ENCODE results near the gene UNC13A. TPM values are rescaled to one million over a fixed set of nuclear protein-coding genes. Genes with fewer than 3 reads are reported as not detected.

UNC13A gene
- total and polyA plus RNA-seq, 2 of the 13 experiments (the other 11 are each of a cell fraction or from before 2014, with no cell fraction given): 0.11 to 0.45 TPM

DNA sequence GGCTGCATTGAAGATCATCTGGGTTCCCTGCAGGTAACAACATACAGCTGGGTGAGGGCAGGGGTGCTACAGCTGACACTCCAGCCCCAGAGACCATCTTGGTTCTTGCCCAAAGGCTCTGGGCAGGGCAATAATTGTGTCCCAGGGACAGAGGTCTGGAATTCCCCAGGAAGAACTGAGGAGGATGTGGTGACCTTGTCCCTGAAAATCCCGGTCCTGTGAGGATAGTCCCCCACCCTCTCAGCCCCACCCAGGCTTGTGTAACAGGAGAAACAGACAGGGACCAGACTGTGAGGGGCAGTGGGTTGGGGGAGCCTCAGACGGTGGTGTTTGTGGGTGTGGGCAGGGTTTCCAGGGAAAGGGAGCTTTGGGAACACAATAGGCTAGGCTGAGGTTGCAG, 69.2 kb downstream of the UNC13A start:
- Histone ChIP-seq H3K9ac (ENCODE audit: insufficient read depth, low read depth, low read length) (no peak overlapping the region), H3K27ac (ENCODE audit: extremely low read length, insufficient read depth, low read length) (no peak overlapping the region), H2AFZ (ENCODE audit: low read length) (no peak overlapping the region), H3K36me3 (replicated peaks in 1 of 2; ENCODE audit: control insufficient read depth in 1 of 2, insufficient read depth in 2 of 2, low read length in 2 of 2) (no peaks in the 10 kb centered on the region), H3K4me2 (ENCODE audit: low read depth, low read length) (no peak overlapping the region), H3K9me3 (ENCODE audit: low read length) (no peaks in the 10 kb centered on the region), H3K79me2 (ENCODE audit: insufficient read depth, low read length) (no peaks in the 10 kb centered on the region), H3K27me3 (ENCODE audit: control insufficient read depth in 1 of 2, insufficient read depth in 2 of 2, low read length in 2 of 2) (no peaks in the 10 kb centered on the region; a peak in 1 of 5 replicates), H4K20me1 (ENCODE audit: insufficient read depth, low read length) (no peaks in the 10 kb centered on the region), H3K4me3 (replicated peaks in 1 of 3; ENCODE audit: insufficient read depth in 1 of 3, low read depth in 2 of 3, low read length in 3 of 3) (no peak overlapping the region), H3K4me1 (ENCODE audit: insufficient read depth, low read length) (peaks cover 18% of the 10 kb centered on the region)
- intact Hi-C loops (cut with micrococcal nuclease; ENCODE audit: unreplicated experiment): no loop called here
- no peak for FAIRE-seq
- ChIA-PET POLR2A (no interaction called here), CTCF (ENCODE audit: low intra/inter-chr PET ratio, low total read pairs) (no interaction called here)
- no peak for DNase-seq (ENCODE audit: low spot score)
- in situ Hi-C loops (cut with HindIII; ENCODE audit: extremely low pct_ligation_motif_present, low pct_unique_long_range_greater_than_20kb): no loop called here
- no TSS peak for BruUV-seq (replicated peaks)
- TF ChIP-seq ZNF234 (CRISPR knock-in tag; conservative IDR thresholded peaks at IDR 0.05) (no peak), SMAD1 (CRISPR knock-in tag; IDR thresholded peaks at IDR 0.05; ENCODE audit: borderline replicate concordance, low read depth) (no peak), BORCS8-MEF2B (CRISPR knock-in tag; IDR thresholded peaks at IDR 0.05) (no peak), FOXA1 (IDR thresholded peaks at IDR 0.05) (no peak), FOXA1 (CRISPR knock-in tag; IDR thresholded peaks at IDR 0.05) (no peak), ZNF329 (CRISPR knock-in tag; IDR thresholded peaks at IDR 0.05; ENCODE audit: low read depth) (no peak), ZNF138 (CRISPR knock-in tag; IDR thresholded peaks at IDR 0.05; ENCODE audit: low read depth) (no peak)
- TF ChIP-seq, protein P1, sequence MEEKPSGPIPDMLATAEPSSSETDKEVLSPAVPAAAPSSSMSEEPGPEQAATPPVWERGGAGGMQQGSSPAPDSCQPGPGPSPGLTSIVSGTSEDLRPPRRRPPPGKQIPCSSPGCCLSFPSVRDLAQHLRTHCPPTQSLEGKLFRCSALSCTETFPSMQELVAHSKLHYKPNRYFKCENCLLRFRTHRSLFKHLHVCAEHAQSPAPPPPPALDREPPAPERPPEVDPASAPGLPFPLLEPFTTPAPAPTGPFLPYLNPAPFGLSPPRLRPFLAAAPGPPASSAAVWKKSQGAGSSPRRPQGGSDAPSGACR (CRISPR knock-in tag; IDR thresholded peaks at IDR 0.05): no peak
- TF ChIP-seq, protein P2, sequence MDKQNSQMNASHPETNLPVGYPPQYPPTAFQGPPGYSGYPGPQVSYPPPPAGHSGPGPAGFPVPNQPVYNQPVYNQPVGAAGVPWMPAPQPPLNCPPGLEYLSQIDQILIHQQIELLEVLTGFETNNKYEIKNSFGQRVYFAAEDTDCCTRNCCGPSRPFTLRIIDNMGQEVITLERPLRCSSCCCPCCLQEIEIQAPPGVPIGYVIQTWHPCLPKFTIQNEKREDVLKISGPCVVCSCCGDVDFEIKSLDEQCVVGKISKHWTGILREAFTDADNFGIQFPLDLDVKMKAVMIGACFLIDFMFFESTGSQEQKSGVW (CRISPR knock-in tag; IDR thresholded peaks at IDR 0.05; ENCODE audit: borderline replicate concordance): no peak
- TF ChIP-seq, protein P3, sequence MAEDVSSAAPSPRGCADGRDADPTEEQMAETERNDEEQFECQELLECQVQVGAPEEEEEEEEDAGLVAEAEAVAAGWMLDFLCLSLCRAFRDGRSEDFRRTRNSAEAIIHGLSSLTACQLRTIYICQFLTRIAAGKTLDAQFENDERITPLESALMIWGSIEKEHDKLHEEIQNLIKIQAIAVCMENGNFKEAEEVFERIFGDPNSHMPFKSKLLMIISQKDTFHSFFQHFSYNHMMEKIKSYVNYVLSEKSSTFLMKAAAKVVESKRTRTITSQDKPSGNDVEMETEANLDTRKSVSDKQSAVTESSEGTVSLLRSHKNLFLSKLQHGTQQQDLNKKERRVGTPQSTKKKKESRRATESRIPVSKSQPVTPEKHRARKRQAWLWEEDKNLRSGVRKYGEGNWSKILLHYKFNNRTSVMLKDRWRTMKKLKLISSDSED (CRISPR knock-in tag; IDR thresholded peaks at IDR 0.05): no peak
- 0% methylated on average over 1 of the region's 2 CpGs for WGBS (ENCODE audit: low lambda C conversion rate)
- no peak for ATAC-seq

Data from HepG2 (cell line).